HG02885 (cell line): ENCODE measurements around the gene PDGFB.

Source experiments
- ATAC-seq: cut with Tn5 transposase; IDR thresholded peaks from one replicate; pipeline ENCODE4 v1.9.1; 2021; ENCODE audit warnings: mild to moderate bottlenecking; ENCODE audit not compliant: unreplicated experiment, poor library complexity

Gene PDGFB

GRCh38 chr22:39178206-39179111 lies 66.3 kb downstream of the PDGFB start:
- no peak for ATAC-seq

- ATAC-seq, result no peak
Observed at GRCh38 chr22:39177791-39178190, 67.0 kb downstream of the PDGFB start.

- no peak for ATAC-seq
Observed at GRCh38 chr22:39177456-39177775, 67.4 kb downstream of the PDGFB start.

GRCh38 chr22:39176714-39177455 lies 67.9 kb downstream of the PDGFB start:
- no peak for ATAC-seq

- no peak for ATAC-seq
Observed at GRCh38 chr22:39176143-39176713, 68.6 kb downstream of the PDGFB start.

- no peak for ATAC-seq
Observed at GRCh38 chr22:39175353-39176142, 69.2 kb downstream of the PDGFB start.

- ATAC-seq, result no peak
Observed at GRCh38 chr22:39174498-39175352, 70.1 kb downstream of the PDGFB start.

- no peak for ATAC-seq
Observed at GRCh38 chr22:39173787-39174497, 70.8 kb downstream of the PDGFB start.
